Transverse colon (tissue), 4 donors: Measurements from ENCODE around the gene MYLK. TPM values are rescaled to one million over a fixed set of nuclear protein-coding genes. Genes with fewer than 3 reads are reported as not detected.

Experiments
- DNase-seq: peaks from one replicate; pipeline ENCODE4 v3.0.0-alpha.2; 2019
- H3K27ac ChIP-seq, 4 donors: fragments of 200-600 bp; sonication (generic); 2 replicates each; pipeline ENCODE4 v1.5.1; 2016 to 2018; ENCODE audit warnings: inconsistent platforms in 4 of 4
- H3K27me3 ChIP-seq: fragments of 200-600 bp; sonication (generic); 2 replicates; pipeline ENCODE4 v1.5.1; 2017; ENCODE audit warnings: inconsistent platforms
- H3K36me3 ChIP-seq, 4 donors: fragments of 200-600 bp; sonication (generic); 2 replicates each; pipeline ENCODE4 v1.5.1; 2017 to 2019; ENCODE audit warnings: inconsistent platforms in 4 of 4
- H3K4me1 ChIP-seq, 4 donors: fragments of 200-600 bp; sonication (generic); 2 replicates each; pipeline ENCODE4 v1.5.1; 2017 to 2020; ENCODE audit warnings: inconsistent platforms in 4 of 4
- H3K4me3 ChIP-seq, 4 donors: fragments of 200-600 bp; sonication (generic); 1 replicate in 1 of 4; 2 replicates in 3 of 4; pipeline versions ENCODE4 v1.5.1 to v1.6.1; 2017 to 2019; ENCODE audit warnings: inconsistent platforms in 4 of 4
- H3K9me3 ChIP-seq, 2 donors: fragments of 200-600 bp; sonication (generic); 2 replicates each; pipeline ENCODE4 v1.5.1; 2017 to 2019; ENCODE audit warnings: inconsistent platforms in 2 of 2
- EP300 ChIP-seq: sonication (generic); formaldehyde crosslinking; IDR thresholded peaks from one replicate; pipeline ENCODE4 v1.6.1; 2017; ENCODE audit warnings: antibody characterized with exemption, low read depth
- POLR2A ChIP-seq: fragments of 450-650 bp; IDR thresholded peaks from one replicate; pipeline ENCODE4 v1.6.1; 2016; ENCODE audit warnings: antibody characterized with exemption, mild to moderate bottlenecking, moderate library complexity
- POLR2AphosphoS5 ChIP-seq, 3 donors: sonication (generic); formaldehyde crosslinking; IDR thresholded peaks; one replicate each; pipeline ENCODE4 v1.6.1; 2016; ENCODE audit warnings: antibody characterized with exemption in 3 of 3
- WGBS, 2 donors: methylation state at CpG; one replicate each; pipeline ENCODE4 v1.1.5; 2018; ENCODE audit warnings: low coverage in 1 of 2; 5-methylcytosine and 5-hydroxymethylcytosine counted together
- in situ Hi-C, 4 donors: fragments of 200-750 bp; cut with MboI; loops; one replicate each; pipeline versions ENCODE4 v1.15.0 to v1.15.1; 2017; ENCODE audit warnings: low sequenced_read_pairs in 3 of 4, low pct_ligation_motif_present in 1 of 4, low pct_unique_long_range_greater_than_20kb in 1 of 4
- intact Hi-C: fragments of 100-400 bp; cut with DNase I; formaldehyde crosslinking; loops from one replicate; pipeline ENCODE4 v1.15.1; 2023; ENCODE audit warnings: low total_unique reads
- total RNA-seq, 4 donors: library from RNA; depleted of rRNA; stranded (reverse); fragments of >200 nt; gene quantifications; one replicate each; pipeline ENCODE4 v1.1.0, GENCODE V29; 2016
- TF ChIP-seq, protein P1 (sequence below), 5 experiments: fragments of 200-600 bp in 3 of 5; fragments of 450-650 bp in 2 of 5; sonication (generic) in 3 of 5; IDR thresholded peaks; 1 replicate in 2 of 5; 2 replicates in 3 of 5; pipeline ENCODE4 v1.5.1; 2016 to 2017; ENCODE audit warnings: antibody characterized with exemption in 5 of 5, inconsistent platforms in 3 of 5, mild to moderate bottlenecking in 2 of 5, moderate library complexity in 1 of 5

MYLK gene
- total RNA-seq, 4 donors from 2014 or later: 230 to 527 (median 349) TPM

DNA sequence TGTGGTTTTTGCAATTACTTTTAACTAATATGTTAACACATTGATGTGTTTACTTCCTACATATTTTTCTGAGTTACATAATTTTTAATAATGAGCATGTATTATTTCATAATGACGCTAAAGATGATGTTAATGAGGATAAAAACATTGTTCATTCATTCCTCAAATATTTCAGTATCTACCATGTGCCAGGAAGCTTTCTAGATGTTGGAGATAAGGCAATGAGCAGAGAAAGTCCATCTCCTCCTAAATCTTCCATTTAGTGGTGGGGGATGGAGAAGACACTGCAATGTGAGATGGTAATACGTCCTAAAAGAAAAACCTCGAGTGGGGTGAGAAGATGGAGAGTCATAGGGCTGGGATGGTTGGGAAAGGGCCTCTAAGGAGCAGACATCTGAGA is 132.7 kb downstream of the MYLK start:
- Histone ChIP-seq H3K4me3 (no peak overlapping the region), H3K4me1 (peaks cover 0 to 38% (median 19%) of the 10 kb centered on the region in 4 donors), H3K9me3 (no peaks in the 10 kb centered on the region), H3K36me3 (no peaks in the 10 kb centered on the region), H3K27ac (no peak overlapping the region), H3K27me3 (no peaks in the 10 kb centered on the region)
- intact Hi-C loops: no loop called here
- 70 to 81% methylated on average over 3 of the region's 3 CpGs for WGBS, 2 donors
- TF ChIP-seq EP300: no peak
- no peak for TF ChIP-seq POLR2A
- TF ChIP-seq, protein P1, sequence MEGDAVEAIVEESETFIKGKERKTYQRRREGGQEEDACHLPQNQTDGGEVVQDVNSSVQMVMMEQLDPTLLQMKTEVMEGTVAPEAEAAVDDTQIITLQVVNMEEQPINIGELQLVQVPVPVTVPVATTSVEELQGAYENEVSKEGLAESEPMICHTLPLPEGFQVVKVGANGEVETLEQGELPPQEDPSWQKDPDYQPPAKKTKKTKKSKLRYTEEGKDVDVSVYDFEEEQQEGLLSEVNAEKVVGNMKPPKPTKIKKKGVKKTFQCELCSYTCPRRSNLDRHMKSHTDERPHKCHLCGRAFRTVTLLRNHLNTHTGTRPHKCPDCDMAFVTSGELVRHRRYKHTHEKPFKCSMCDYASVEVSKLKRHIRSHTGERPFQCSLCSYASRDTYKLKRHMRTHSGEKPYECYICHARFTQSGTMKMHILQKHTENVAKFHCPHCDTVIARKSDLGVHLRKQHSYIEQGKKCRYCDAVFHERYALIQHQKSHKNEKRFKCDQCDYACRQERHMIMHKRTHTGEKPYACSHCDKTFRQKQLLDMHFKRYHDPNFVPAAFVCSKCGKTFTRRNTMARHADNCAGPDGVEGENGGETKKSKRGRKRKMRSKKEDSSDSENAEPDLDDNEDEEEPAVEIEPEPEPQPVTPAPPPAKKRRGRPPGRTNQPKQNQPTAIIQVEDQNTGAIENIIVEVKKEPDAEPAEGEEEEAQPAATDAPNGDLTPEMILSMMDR (IDR thresholded peaks at IDR 0.05): no peak
- no peak for TF ChIP-seq POLR2AphosphoS5 (IDR thresholded peaks at IDR 0.05)
- no peak for DNase-seq
- in situ Hi-C loops: no loop called here

DNA sequence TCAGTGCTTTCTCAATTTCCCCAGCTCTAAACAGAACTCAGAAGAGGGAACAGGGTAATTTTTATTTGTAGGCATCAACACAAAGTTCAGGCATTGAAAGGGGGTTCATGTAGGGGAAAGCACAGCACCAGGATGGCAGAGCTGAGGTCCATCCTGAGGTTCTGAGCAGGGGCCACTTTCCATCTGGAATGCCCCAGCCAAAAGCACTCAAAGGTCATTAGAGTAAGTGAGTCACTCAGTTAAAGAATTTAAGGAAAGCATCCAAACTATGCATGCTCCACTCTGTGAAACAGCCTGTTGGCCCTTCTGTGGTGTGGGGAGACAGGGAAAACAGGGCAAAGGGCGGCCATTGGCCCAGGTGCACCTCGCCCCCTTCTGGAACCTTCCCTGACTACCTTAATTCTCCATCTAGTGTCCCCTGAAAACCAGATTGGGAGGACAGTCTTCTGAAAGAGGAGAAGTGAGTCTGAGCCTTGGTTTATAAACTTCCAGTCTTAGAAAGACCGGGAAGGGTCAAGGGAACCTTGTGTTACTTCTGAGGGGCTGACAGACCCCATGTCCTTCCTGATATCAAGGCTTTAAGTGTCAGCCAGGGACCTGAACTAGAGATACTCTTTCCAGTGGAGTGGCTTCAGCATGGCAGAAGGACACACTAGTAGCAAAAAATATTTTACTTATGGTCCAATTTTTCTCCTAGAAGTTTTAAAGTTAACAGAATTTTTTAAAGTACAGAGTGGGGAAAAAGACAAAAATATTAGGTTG is 133.3 kb downstream of the MYLK start:
- 60 to 69% methylated on average over 2 to 3 of the region's 3 CpGs for WGBS, 2 donors
- TF ChIP-seq POLR2AphosphoS5 (IDR thresholded peaks at IDR 0.05) (no peak), EP300 (no peak), POLR2A (no peak)
- TF ChIP-seq, protein P1 (IDR thresholded peaks at IDR 0.05): no peak
- Histone ChIP-seq H3K27me3 (no peaks in the 10 kb centered on the region), H3K4me3 (no peak overlapping the region), H3K36me3 (no peaks in the 10 kb centered on the region), H3K27ac (peak overlapping the region in 2 of 4 donors; percentile 21 to 44), H3K9me3 (no peaks in the 10 kb centered on the region), H3K4me1 (peaks cover 0 to 32% (median 14%) of the 10 kb centered on the region in 4 donors)
- DNase-seq: no peak
- intact Hi-C loops (no loop called here), in situ Hi-C loops (no loop called here)

DNA sequence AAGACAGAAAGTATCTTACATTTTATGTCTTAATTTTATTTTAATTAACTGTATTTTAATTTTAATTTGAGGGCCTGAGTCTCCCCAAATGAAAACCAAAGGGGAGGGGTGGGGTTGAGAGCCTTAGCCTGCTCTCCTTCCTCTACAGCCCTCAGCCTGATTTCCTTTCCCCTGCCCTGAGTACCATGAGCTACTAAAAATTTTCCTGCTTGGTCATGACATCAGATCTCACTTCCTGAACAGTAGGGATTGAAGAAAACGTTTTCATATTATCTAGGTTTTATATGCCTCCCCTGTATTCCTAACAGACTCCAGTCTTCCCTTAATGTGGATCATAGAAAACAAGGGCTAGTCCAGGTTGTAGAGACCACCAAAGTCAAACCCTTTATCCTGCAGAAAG is 133.9 kb downstream of the MYLK start:
- H3K9me3 ChIP-seq: no peaks in the 10 kb centered on the region
- H3K36me3 ChIP-seq: no peaks in the 10 kb centered on the region
- in situ Hi-C loops (no loop called here), intact Hi-C loops (no loop called here)
- 31 to 83% methylated on average over 1 of the region's 1 CpG for WGBS, 2 donors
- no peak overlapping the region for H3K4me3 ChIP-seq
- peak overlapping the region in 2 of 4 donors; percentile 7 to 44 for H3K27ac ChIP-seq
- TF ChIP-seq EP300 (no peak), POLR2AphosphoS5 (IDR thresholded peaks at IDR 0.05) (no peak), POLR2A (no peak)
- TF ChIP-seq, protein P1 (IDR thresholded peaks at IDR 0.05): no peak
- H3K4me1 ChIP-seq: peaks cover 0 to 25% (median 10%) of the 10 kb centered on the region in 4 donors
- H3K27me3 ChIP-seq: no peaks in the 10 kb centered on the region
- no peak for DNase-seq

DNA sequence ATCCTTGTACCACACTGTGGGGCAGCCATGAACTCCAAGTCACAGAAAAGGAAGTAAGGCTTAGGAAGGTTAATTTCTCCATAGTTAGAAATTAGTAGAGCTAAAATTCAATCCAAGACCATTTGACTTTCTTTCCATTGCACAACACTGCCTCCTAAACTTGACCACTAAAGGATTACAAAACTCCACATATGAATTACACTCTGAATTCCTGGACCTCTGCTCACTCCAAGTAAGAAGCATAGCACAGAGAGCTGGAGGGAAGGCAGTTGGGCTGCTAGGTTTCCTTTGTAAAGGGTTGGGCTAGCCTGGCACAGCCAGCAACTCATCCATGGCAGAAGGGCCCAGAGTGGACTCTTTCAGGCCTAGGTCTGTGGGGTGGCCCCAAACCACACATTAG is 134.4 kb downstream of the MYLK start:
- TF ChIP-seq, protein P1 (IDR thresholded peaks at IDR 0.05): no peak
- TF ChIP-seq POLR2A (no peak), POLR2AphosphoS5 (IDR thresholded peaks at IDR 0.05) (no peak), EP300 (no peak)
- peak overlapping the region in 2 of 4 donors; percentile 7 to 44 for H3K27ac ChIP-seq
- intact Hi-C loops: no loop called here
- H3K9me3 ChIP-seq: no peaks in the 10 kb centered on the region
- peaks cover 0 to 20% (median 7%) of the 10 kb centered on the region in 4 donors for H3K4me1 ChIP-seq
- in situ Hi-C loops: no loop called here
- H3K4me3 ChIP-seq: no peak overlapping the region
- no peak for DNase-seq
- no peaks in the 10 kb centered on the region for H3K27me3 ChIP-seq
- H3K36me3 ChIP-seq: no peaks in the 10 kb centered on the region
